K562 (cell line): ENCODE data around the gene CST3. TPM values are rescaled to one million over a fixed set of nuclear protein-coding genes. Genes with fewer than 3 reads are reported as not detected.

Source experiments
- ATF7 ChIP-seq: fragments of 450-650 bp; IDR thresholded peaks from 2 replicates; pipeline ENCODE4 v1.7.1; 2014; ENCODE audit warnings: mild to moderate bottlenecking, moderate library complexity
- HBP1 ChIP-seq: fragments of 450-650 bp; formaldehyde crosslinking; IDR thresholded peaks from 2 replicates; pipeline ENCODE4 v1.4.0; 2022; ENCODE audit warnings: missing genetic modification characterization
- NONO ChIP-seq, 2 experiments: fragments of 200-400 bp in 1 of 2; fragments of 450-650 bp in 1 of 2; formaldehyde crosslinking in 1 of 2; IDR thresholded peaks; 2 replicates each; pipeline ENCODE4 v1.6.1; 2017; ENCODE audit warnings: low read depth in 2 of 2, mild to moderate bottlenecking in 2 of 2, moderate library complexity in 2 of 2, low read length in 1 of 2
- TCF15 ChIP-seq: fragments of 250-450 bp; sonication (Bioruptor Pico); IDR thresholded peaks from 2 replicates; pipeline ENCODE4 v1.8.0; 2022; ENCODE audit warnings: moderate library complexity, mild to moderate bottlenecking, inconsistent platforms
- ZNF224 ChIP-seq: sonication (generic); formaldehyde crosslinking; IDR thresholded peaks from 2 replicates; pipeline ENCODE4 v1.8.0; 2022; ENCODE audit warnings: mild to moderate bottlenecking, missing genetic modification reagents
- polyA plus RNA-seq, 8 experiments: library from polyadenylated mRNA; depleted of rRNA in 4 of 8; stranded (reverse) in 5 of 8; unstranded in 3 of 8; fragments of >200 nt; fragmentation: Nextera tagmentation in 2 of 8; fragmentation: Illumina TruSeq in 1 of 8; extraction: Ambion mirVana in 2 of 8; extraction: Trizol in 1 of 8; gene quantifications; 2 replicates each; pipeline versions ENCODE4 v1.2.1 to v1.2.3, GENCODE V29; 2011 to 2014; ENCODE audit warnings: inconsistent platforms in 1 of 8, missing spikeins in 1 of 8
- total RNA-seq, 7 experiments: library from RNA; depleted of rRNA in 6 of 7; stranded (reverse); fragments of >200 nt in 6 of 7; fragmentation: Illumina TruSeq in 2 of 7; extraction: Trizol in 2 of 7; gene quantifications; 2 replicates each; pipeline versions ENCODE4 v1.2.1 to v1.2.3, GENCODE V29; 2011 to 2021; ENCODE audit warnings: low replicate concordance in 1 of 7
- TF ChIP-seq, protein P1 (sequence below): fragments of 450-650 bp; IDR thresholded peaks from 2 replicates; pipeline ENCODE4 v1.7.1; 2018; ENCODE audit warnings: mild to moderate bottlenecking, low read depth; ENCODE audit not compliant: partially characterized antibody

Gene CST3
- total and polyA plus RNA-seq, 9 of the 15 experiments (the other 6 are each of a cell fraction or from before 2014, with no cell fraction given), result 8.7 to 113 (median 48.5) TPM

GRCh38 chr20:23680146-23680545 is 42.4 kb upstream of the CST3 start (continued):
- TF ChIP-seq HBP1 (CRISPR knock-in tag) (no peak), ZNF224 (no peak), TCF15 (CRISPR knock-in tag) (no peak), NONO (IDR thresholded peaks at IDR 0.05; ENCODE audit: low read depth in 2 of 2, low read length in 1 of 2) (no peak), ATF7 (no peak)
- TF ChIP-seq, protein P1, sequence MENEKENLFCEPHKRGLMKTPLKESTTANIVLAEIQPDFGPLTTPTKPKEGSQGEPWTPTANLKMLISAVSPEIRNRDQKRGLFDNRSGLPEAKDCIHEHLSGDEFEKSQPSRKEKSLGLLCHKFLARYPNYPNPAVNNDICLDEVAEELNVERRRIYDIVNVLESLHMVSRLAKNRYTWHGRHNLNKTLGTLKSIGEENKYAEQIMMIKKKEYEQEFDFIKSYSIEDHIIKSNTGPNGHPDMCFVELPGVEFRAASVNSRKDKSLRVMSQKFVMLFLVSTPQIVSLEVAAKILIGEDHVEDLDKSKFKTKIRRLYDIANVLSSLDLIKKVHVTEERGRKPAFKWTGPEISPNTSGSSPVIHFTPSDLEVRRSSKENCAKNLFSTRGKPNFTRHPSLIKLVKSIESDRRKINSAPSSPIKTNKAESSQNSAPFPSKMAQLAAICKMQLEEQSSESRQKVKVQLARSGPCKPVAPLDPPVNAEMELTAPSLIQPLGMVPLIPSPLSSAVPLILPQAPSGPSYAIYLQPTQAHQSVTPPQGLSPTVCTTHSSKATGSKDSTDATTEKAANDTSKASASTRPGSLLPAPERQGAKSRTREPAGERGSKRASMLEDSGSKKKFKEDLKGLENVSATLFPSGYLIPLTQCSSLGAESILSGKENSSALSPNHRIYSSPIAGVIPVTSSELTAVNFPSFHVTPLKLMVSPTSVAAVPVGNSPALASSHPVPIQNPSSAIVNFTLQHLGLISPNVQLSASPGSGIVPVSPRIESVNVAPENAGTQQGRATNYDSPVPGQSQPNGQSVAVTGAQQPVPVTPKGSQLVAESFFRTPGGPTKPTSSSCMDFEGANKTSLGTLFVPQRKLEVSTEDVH, result no peak
